ENCODE measurements around the gene VPS16. TPM values are rescaled to one million over a fixed set of nuclear protein-coding genes. Genes with fewer than 3 reads are reported as not detected.
"Not testable (repeated sequence)": the region's sequence is repeated elsewhere in the genome, so short reads cannot be mapped to it uniquely, and the experiment has no call there.

The VPS16 gene
- total RNA-seq, 2 donors from 2014 or later = 22.1 to 24.4 TPM

- intact Hi-C loops (cut with DNase I) = no loop called here
- ATAC-seq = peak in 1 of 2 donors; percentile 25
Observed at GRCh38 chr20:2805689-2806350, 34.7 kb upstream of the VPS16 start.

DNA sequence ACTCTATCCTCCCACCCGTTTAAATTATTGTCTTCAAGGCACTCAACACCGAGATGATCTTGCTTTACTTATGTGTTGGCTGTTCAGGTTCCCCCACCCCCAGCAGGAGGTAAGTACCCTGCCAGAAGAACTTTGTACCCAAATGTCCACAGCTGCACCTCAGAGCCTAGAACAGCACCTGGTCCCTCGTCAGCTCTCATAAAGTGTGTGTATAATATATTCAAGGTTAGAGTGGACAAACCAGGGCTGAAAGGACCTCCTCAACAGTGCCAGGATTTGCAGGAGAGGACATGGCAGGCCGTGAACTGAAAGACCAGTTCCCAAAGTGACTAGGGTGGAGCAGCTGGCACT is 34.2 kb upstream of the VPS16 start:
- ATAC-seq (no peak), DNase-seq (no peak)
- intact Hi-C loops (cut with DNase I) = no loop called here

More at GRCh38 chr20:2805689-2806350, 34.7 kb upstream of the VPS16 start:
- no peak for DNase-seq

DNA sequence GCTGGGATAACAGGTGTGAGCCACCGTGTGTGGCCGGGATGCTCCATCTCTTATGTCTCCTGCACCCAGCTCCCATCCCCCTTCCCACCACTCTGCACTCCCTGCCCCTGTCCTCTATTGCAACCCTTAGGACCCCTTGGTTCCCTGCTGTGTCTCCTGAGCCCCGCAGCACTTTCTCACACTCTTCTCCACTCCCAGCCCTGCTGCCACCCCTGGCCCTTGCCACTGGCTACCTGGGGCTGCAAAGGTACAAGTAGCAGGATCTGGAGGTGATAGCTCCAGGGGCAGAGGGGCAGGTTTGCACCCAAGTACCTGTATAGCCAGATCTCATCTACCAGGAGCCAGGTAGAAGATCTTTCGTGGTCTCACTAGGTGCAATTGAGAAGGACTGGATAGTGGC is 33.5 kb upstream of the VPS16 start:
- intact Hi-C loops (cut with DNase I) = no loop called here
- no peak for ATAC-seq
- no peak for DNase-seq

- ATAC-seq; DNase-seq; intact Hi-C loops (cut with DNase I): not testable (repeated sequence)
Observed at GRCh38 chr20:2807929-2808328, 32.6 kb upstream of the VPS16 start.

GRCh38 chr20:2809690-2810089 is 30.9 kb upstream of the VPS16 start:
- DNase-seq = no peak
- intact Hi-C loops (cut with DNase I) = no loop called here
- no peak for ATAC-seq

- no peak for DNase-seq
- no peak for ATAC-seq
- intact Hi-C loops (cut with DNase I) = no loop called here
Observed at GRCh38 chr20:2812189-2812588, 28.4 kb upstream of the VPS16 start.

DNA sequence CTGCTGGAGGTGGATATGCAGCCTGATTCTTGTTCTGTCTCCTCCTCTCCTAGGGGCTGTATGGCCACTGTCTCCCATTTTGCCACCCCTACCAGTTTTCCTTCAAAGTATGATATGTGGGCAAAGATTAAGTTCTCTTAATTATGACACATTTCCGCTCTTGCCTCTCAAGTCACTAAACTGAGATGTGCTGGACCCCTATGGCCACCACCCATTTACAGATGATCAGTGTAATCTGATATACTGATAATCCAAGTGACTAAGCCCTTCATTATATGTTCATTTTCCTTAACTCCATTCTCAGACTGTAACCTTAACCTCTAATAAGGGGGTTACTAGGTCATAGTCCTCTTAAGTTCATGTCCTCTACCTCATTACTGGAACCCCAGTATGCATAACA is 26.5 kb upstream of the VPS16 start:
- ATAC-seq (no peak), DNase-seq (no peak)
- intact Hi-C loops (cut with DNase I) = no loop called here

DNA sequence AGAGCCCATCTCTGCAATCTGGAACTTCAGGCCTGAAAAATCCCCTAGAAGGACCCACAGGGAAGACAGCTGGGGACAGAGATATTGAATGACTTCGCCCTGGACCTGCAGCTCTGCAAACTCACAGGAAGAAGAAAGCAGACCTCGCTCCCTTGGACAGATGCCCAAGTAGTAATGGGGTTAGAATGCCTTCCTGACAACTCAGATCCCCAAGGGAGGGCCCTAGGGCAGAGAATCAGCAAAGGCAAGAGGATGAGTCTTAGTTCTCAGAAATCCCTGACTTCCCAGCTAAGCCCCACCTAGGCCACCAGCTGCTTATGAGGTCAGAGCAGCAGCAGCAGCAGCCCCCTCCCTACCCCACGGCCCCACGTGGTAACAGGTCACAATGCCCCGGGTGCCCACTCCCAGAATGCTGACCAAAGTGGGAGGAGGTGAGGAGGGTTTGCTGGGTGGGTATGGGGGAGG is 25.9 kb upstream of the VPS16 start, which contains the start of gene C20orf141:
Gene C20orf141, plus strand, starts transcription at position 401 of the 465 bp plus-strand sequence. CDS start 198 bp downstream, outside the sequence.
- DNase-seq = no peak
- ATAC-seq = peak; percentile 39 to 92
- intact Hi-C loops (cut with DNase I) = no loop called here

DNA sequence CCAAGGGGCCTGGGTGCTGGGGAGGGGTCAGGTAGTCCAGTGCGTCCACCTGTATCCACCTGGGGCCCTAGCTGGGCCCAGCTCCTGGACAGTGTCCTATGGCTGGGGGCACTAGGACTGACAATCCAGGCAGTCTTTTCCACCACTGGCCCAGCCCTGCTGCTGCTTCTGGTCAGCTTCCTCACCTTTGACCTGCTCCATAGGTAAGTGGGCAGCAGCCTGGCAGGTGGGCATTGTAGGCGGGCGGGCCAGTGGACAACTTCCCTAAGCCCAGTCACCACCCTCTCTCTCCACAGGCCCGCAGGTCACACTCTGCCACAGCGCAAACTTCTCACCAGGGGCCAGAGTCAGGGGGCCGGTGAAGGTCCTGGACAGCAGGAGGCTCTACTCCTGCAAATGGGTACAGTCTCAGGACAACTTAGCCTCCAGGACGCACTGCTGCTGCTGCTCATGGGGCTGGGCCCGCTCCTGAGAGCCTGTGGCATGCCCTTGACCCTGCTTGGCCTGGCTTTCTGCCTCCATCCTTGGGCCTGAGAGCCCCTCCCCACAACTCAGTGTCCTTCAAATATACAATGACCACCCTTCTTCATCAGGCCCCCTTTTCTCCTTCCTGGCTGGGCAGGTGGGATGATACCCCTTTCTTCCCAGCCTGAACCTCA is 25.2 kb upstream of the VPS16 start:
- DNase-seq (no peak), ATAC-seq (no peak)

GRCh38 chr20:2816030-2816582 is 24.4 kb upstream of the VPS16 start, which contains the start of gene TMEM239:
TSS of gene TMEM239 (plus strand) at chr20:2816364. CDS start at chr20:2816555, 191 bp downstream.
- intact Hi-C loops (cut with DNase I) = no loop called here
- ATAC-seq (no peak), DNase-seq (no peak)

More for the DNA sequence above, 25.2 kb upstream of the VPS16 start:
- intact Hi-C loops (cut with DNase I) = no loop called here

GRCh38 chr20:2816583-2817340 is 23.8 kb upstream of the VPS16 start:
- ATAC-seq (no peak), DNase-seq (no peak)
- intact Hi-C loops (cut with DNase I) = no loop called here

DNA sequence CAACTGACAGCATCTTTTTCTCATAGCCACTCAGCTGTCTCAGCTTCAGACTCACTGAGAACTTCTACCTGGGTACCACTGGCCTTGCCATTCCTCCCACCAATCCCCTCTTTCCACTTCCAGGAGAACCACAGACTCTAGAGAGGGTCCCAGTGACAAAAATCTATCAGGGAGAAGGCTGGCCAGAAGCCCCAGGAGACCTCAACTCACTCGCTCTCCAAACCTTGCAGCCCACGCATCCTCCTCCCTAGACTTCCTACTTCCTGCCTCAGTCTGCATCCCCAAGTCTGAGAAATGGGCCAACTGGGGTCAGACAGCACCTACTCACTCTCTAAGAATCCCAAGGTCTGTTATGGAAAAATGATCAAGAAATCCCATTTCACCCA is 23.2 kb upstream of the VPS16 start:
- no peak for ATAC-seq
- no peak for DNase-seq
- intact Hi-C loops (cut with DNase I) = no loop called here

DNA sequence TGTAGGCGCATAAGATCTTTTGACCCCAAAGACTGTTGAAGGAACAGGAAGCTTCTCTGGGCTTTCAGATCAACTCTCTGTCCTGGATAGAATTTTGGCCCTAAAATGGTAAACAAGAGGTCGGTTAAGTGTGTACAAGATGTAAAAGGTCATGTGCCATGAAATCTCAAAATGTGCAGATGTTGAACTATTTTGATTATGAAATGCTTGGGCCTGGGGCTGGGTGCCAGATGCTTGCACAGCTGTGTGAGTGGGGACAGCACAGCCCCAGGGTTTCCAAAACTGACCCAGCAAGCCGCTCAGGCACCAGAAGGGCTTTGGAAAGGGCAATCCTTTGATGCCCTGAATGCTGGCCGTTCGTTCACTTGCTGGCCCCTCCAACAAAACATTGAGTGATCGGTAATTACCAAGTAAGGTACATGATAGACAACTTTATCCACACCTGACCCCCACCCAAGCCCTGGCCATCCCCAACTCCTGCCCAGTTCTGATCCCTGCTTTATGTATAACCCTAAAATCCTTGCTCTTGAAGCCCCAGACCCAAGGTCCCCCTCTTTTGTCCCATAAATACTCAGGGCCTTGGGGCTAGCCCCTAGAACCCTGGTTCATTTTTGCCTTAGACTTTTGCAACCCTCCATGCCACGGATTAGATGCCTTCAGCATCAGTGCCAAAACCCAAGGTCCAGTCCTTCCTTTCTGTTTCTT is 22.5 kb upstream of the VPS16 start:
- intact Hi-C loops (cut with DNase I) = no loop called here
- DNase-seq (no peak), ATAC-seq (peak in 1 of 2 donors; percentile 64)

- intact Hi-C loops (cut with DNase I) = no loop called here
- DNase-seq = no peak
- ATAC-seq = peak; percentile 70 to 86
Observed at GRCh38 chr20:2820084-2820895, 20.3 kb upstream of the VPS16 start.

GRCh38 chr20:2820896-2821869 is 19.4 kb upstream of the VPS16 start:
- ATAC-seq (peak; percentile 45 to 49), DNase-seq (no peak)
- intact Hi-C loops (cut with DNase I) = no loop called here

GRCh38 chr20:2822073-2822472 is 18.5 kb upstream of the VPS16 start:
- DNase-seq (no peak), ATAC-seq (no peak)
- intact Hi-C loops (cut with DNase I) = no loop called here

DNA sequence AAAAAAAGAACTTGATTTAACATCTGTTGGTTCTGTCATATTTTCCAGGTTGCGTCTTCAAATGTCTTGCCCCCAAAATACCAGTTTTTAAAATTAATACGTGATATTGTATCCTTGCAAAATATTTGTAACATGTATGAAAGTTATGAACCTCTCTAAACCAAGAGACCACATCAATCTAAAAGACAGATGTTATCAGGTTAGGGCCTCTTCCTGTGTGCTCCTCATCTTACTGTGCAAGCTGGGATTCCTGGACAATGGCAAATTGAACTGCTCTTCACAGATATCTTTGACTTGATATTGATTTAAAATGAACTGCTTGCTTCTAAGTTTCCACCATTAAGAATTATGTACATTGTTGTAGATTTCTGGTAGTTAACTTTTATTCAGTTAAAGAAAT is 14.8 kb upstream of the VPS16 start:
- ATAC-seq (no peak), DNase-seq (no peak)
- intact Hi-C loops (cut with DNase I) = no loop called here

Measured in left cardiac atrium (tissue), 4 donors.